Testis (tissue), 3 donors: ENCODE measurements around the gene LSM3. TPM values are rescaled to one million over a fixed set of nuclear protein-coding genes. Genes with fewer than 3 reads are reported as not detected.
A peak's percentile ranks its signal among the peaks of the same experiment; 100 is the strongest.

Experiments
- DNase-seq: peaks from one replicate; pipeline ENCODE4 v3.0.0-alpha.2; 2019
- H3K27ac ChIP-seq, 2 donors: fragments of 200-600 bp; sonication (generic); one replicate each; pipeline ENCODE4 v1.5.1; 2019
- H3K27me3 ChIP-seq: fragments of 200-600 bp; sonication (generic); one replicate; pipeline ENCODE4 v1.5.1; 2019
- H3K36me3 ChIP-seq: fragments of 200-600 bp; sonication (generic); one replicate; pipeline ENCODE4 v1.5.1; 2017; ENCODE audit warnings: low read depth; ENCODE audit errors: missing control alignments
- H3K4me1 ChIP-seq: fragments of 200-600 bp; sonication (generic); one replicate; pipeline ENCODE4 v1.5.1; 2019
- H3K4me3 ChIP-seq, 2 donors: fragments of 200-600 bp; sonication (generic); one replicate each; pipeline ENCODE4 v1.5.1; 2017 to 2019
- H3K9me3 ChIP-seq: fragments of 200-600 bp; sonication (generic); one replicate; pipeline ENCODE4 v1.5.1; 2017
- CTCF ChIP-seq, 3 experiments: fragments of 450-650 bp in 2 of 3; fragments of 200-600 bp in 1 of 3; sonication (generic) in 1 of 3; IDR thresholded peaks; one replicate each; pipeline ENCODE4 v1.5.1; 2016 to 2019; ENCODE audit warnings: antibody characterized with exemption in 3 of 3, mild to moderate bottlenecking in 2 of 3, moderate library complexity in 1 of 3
- POLR2A ChIP-seq: fragments of 450-650 bp; IDR thresholded peaks from one replicate; pipeline ENCODE4 v1.6.1; 2017; ENCODE audit warnings: antibody characterized with exemption, mild to moderate bottlenecking, moderate library complexity
- WGBS, 2 donors: methylation state at CpG; one replicate each; pipeline ENCODE4 v1.1.5; 2018; 5-methylcytosine and 5-hydroxymethylcytosine counted together
- intact Hi-C: fragments of 100-400 bp; cut with DNase I; formaldehyde crosslinking; loops from one replicate; pipeline ENCODE4 v1.15.1; 2023; ENCODE audit warnings: low total_unique reads
- polyA plus RNA-seq: library from polyadenylated mRNA; stranded (reverse); fragments of 350-450 nt; fragmentation: Illumina TruSeq; extraction: RNeasy Lipid Tissue Mini Kit (QIAGEN cat#74804); gene quantifications from one replicate; pipeline ENCODE4 v1.2.3, GENCODE V29; 2014; ENCODE audit warnings: low read depth, low replicate concordance; ENCODE audit not compliant: insufficient read depth
- total RNA-seq, 2 donors: library from RNA; depleted of rRNA; stranded (reverse); fragments of >200 nt; gene quantifications; one replicate each; pipeline ENCODE4 v1.2.3, GENCODE V29; 2016

The LSM3 gene
- total and polyA plus RNA-seq, 3 donors from 2014 or later = 13.6 to 21.2 (median 14.9) TPM

- intact Hi-C loops = no loop called here
- TF ChIP-seq CTCF (IDR thresholded peaks at IDR 0.05) (no peak), POLR2A (no peak)
- 75 to 88% methylated on average over 10 to 12 of the region's 12 CpGs for WGBS, 2 donors
- Histone ChIP-seq H3K27ac (no peak overlapping the region), H3K9me3 (no peaks in the 10 kb centered on the region), H3K36me3 (no peaks in the 10 kb centered on the region), H3K27me3 (no peaks in the 10 kb centered on the region), H3K4me3 (no peak overlapping the region), H3K4me1 (peaks cover 12% of the 10 kb centered on the region)
- DNase-seq = peak; percentile 10
Observed at GRCh38 chr3:14147617-14148016, 31.0 kb upstream of the LSM3 start.

- intact Hi-C loops = no loop called here
- Histone ChIP-seq H3K27me3 (no peaks in the 10 kb centered on the region), H3K4me3 (no peak overlapping the region), H3K9me3 (no peaks in the 10 kb centered on the region), H3K36me3 (no peaks in the 10 kb centered on the region), H3K4me1 (peaks cover 12% of the 10 kb centered on the region), H3K27ac (no peak overlapping the region)
- DNase-seq = peak; percentile 13
- TF ChIP-seq POLR2A (no peak), CTCF (IDR thresholded peaks at IDR 0.05) (no peak)
- 86 to 91% methylated on average over 24 to 28 of the region's 28 CpGs for WGBS, 2 donors
Observed at GRCh38 chr3:14148041-14148985, 30.3 kb upstream of the LSM3 start.

- Histone ChIP-seq H3K27ac (no peak overlapping the region), H3K36me3 (no peaks in the 10 kb centered on the region), H3K4me3 (no peak overlapping the region)
Observed at GRCh38 chr3:14150078-14150477, 28.5 kb upstream of the LSM3 start.

GRCh38 chr3:14150491-14151230 lies 28.0 kb upstream of the LSM3 start:
- Histone ChIP-seq H3K27ac (no peak overlapping the region), H3K27me3 (no peaks in the 10 kb centered on the region), H3K4me3 (no peak overlapping the region), H3K4me1 (no peaks in the 10 kb centered on the region), H3K9me3 (no peaks in the 10 kb centered on the region), H3K36me3 (no peaks in the 10 kb centered on the region)
- intact Hi-C loops = no loop called here
- WGBS, 2 donors = 94 to 96% methylated on average over 8 to 9 of the region's 9 CpGs
- DNase-seq = peak; percentile 6
- TF ChIP-seq CTCF (IDR thresholded peaks at IDR 0.05) = no peak
- no peak for TF ChIP-seq POLR2A

More at GRCh38 chr3:14150078-14150477, 28.5 kb upstream of the LSM3 start:
- WGBS, 2 donors = 89 to 92% methylated on average over 5 to 9 of the region's 9 CpGs
- DNase-seq = peak; percentile 7
- no peaks in the 10 kb centered on the region for H3K27me3 ChIP-seq
- H3K4me1 ChIP-seq = peaks cover 2% of the 10 kb centered on the region
- TF ChIP-seq POLR2A (no peak), CTCF (IDR thresholded peaks at IDR 0.05) (no peak)
- H3K9me3 ChIP-seq = no peaks in the 10 kb centered on the region
- intact Hi-C loops = no loop called here
